ENCODE measurements around the gene TMA16.

DNA sequence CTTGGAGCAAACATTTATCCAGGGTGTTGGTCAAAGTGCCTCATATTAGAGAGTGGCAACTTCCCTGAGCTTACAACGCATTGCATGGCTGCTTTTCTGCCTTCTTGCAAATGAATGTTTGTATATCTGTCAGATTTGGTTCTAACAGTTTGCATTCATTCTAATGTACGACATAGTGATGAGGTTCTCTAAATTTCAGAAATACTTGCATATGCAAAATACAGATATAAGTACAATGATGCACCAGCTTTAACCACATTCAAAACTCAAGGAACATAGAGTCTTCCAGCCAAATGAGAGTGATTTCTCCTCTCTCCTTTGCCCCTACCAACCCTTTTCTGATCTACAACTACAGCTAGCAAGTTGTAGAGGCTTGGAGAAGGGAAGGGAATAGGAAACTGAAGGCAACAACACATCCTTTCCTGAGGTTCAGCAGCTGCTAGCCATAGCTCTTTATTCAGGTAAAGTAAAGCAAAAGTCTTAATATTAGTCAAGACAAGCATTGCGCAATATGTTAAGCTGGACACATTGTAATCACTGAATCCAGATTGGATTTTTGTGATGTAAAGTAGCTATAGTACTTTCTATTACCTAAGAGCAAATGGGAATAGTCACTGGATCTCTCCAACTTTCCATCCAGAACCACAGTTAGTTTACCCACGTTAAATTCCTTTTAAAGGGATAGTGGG lies 27.3 kb upstream of the TMA16 start:
- TF ChIP-seq, protein P1, sequence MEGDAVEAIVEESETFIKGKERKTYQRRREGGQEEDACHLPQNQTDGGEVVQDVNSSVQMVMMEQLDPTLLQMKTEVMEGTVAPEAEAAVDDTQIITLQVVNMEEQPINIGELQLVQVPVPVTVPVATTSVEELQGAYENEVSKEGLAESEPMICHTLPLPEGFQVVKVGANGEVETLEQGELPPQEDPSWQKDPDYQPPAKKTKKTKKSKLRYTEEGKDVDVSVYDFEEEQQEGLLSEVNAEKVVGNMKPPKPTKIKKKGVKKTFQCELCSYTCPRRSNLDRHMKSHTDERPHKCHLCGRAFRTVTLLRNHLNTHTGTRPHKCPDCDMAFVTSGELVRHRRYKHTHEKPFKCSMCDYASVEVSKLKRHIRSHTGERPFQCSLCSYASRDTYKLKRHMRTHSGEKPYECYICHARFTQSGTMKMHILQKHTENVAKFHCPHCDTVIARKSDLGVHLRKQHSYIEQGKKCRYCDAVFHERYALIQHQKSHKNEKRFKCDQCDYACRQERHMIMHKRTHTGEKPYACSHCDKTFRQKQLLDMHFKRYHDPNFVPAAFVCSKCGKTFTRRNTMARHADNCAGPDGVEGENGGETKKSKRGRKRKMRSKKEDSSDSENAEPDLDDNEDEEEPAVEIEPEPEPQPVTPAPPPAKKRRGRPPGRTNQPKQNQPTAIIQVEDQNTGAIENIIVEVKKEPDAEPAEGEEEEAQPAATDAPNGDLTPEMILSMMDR (conservative IDR thresholded peaks at IDR 0.05 in 1 of 2, IDR thresholded peaks at IDR 0.05 in 1 of 2; ENCODE audit: extremely low read depth in 1 of 2, insufficient read depth in 1 of 2, low read depth in 1 of 2, low read length in 2 of 2): no peak
- no peak for TF ChIP-seq EZH2 (IDR thresholded peaks at IDR 0.05; ENCODE audit: borderline replicate concordance, low read length)
